HG02852 (cell line): ENCODE data around the gene STXBP4.

ENCODE experiments used
- ATAC-seq: cut with Tn5 transposase; IDR thresholded peaks from one replicate; pipeline ENCODE4 v1.9.1; 2021; ENCODE audit warnings: mild to moderate bottlenecking, moderate library complexity; ENCODE audit not compliant: unreplicated experiment

STXBP4 gene

DNA sequence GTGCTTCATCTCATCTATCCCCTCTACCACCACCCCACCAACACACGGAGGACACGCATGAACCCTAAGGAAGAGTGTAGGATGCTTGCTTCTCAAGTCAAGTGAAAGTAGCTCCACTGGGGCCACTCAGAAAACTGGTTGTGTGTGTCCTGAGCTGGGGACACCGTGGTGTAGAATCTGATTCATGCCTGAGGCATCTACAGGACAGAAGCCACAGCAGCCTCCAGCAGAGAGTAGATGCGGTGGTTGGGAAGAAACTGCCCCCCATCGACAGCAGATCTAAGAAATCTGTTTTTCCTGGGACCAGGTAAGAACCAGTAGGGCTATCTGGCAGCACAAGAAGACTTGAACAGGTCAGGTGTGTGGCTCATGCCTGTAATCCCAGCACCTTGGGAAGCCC lies 244.3 kb downstream of the STXBP4 start:
- ATAC-seq = no peak

DNA sequence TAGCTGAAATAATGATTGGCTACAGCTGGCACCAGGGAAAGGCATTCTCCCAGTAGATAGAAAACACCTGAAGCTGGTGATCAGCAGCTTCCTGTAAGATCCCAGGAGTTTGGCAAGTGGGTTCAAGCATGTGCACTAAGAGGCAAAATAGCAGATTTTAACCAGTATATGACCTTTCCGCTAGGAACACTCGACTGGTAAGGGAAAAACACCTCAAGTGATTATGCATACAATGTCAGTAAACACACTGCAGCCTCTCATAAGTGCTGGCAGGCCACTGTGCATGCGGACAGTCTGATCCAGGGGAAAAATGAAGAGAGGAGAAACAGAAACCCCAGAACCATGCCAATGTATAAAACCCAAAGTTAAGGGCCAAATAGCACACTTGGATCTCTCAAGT lies 247.1 kb downstream of the STXBP4 start:
- ATAC-seq = no peak

DNA sequence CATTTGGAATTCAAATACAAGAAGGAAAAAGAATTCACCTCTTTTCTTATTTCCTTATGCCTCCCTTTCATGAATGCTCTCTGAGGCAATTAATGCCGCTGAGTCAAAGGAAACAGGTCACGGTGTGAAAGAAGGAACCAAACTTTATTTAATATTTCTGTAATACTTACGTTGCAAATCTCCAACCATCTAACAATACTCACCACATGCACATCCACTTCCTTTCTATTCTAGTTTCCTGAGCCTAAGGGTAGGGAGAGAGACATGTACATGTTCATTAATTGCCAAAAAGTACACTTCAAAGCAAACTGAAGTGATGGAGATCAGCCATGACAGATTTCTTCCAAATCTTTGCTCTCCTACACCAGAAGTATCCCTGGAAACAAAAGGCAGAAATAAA lies 248.3 kb downstream of the STXBP4 start:
- no peak for ATAC-seq

DNA sequence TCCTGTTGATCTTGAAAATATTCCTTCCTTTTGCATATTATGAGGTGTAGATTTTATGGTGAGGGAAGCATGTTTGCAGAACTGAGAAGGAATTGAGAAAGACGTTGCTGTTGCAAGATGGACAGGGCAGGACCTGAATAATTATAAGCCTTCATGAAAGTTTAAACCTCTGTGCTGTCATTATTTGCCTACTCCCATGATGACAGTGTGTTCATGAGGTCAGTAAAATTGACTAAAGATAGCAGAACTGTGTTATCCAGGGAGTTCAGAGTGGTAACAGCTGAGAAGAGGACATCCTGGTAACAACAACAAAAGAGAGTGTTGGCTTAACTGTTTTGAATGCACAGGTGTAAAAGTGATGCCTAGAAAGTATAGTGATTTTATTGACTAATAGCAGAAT lies 250.9 kb downstream of the STXBP4 start:
- no peak for ATAC-seq

DNA sequence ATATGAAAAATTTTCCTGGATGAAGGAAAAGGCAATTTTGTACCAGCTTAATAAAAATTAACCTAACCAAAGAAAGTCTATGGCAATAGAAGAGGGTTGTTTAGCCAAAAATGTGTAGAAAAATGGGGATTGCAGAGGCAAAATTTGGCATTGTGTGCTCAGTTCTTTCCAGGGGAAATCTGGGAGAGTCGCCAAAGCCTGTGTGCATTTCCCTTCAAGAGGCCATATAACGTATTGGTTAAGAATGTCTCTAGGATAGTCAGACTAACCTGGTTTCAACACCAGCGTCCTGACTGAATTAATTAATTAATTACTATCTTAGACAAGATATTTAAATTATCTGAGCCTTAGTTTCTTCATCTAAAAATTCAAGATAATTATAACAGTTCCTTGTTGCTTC lies 251.4 kb downstream of the STXBP4 start:
- no peak for ATAC-seq
